HG03571 (cell line): ENCODE measurements around the gene ASB13.

Source experiments
- ATAC-seq: cut with Tn5 transposase; IDR thresholded peaks from one replicate; pipeline ENCODE4 v1.9.1; 2021; ENCODE audit not compliant: unreplicated experiment

Gene ASB13

GRCh38 chr10:5648494-5649457, 17.6 kb downstream of the ASB13 start:
- ATAC-seq, result no peak

GRCh38 chr10:5647507-5648240, 18.7 kb downstream of the ASB13 start:
- no peak for ATAC-seq

- ATAC-seq, result peak; percentile 28
Measured at GRCh38 chr10:5645944-5646617, 20.3 kb downstream of the ASB13 start.

- peak; percentile 67 for ATAC-seq
Measured at GRCh38 chr10:5645375-5645774, 21.0 kb downstream of the ASB13 start.

- no peak for ATAC-seq
Measured at GRCh38 chr10:5644930-5645329, 21.5 kb downstream of the ASB13 start.

- no peak for ATAC-seq
Measured at GRCh38 chr10:5643346-5644067, 22.9 kb downstream of the ASB13 start.

GRCh38 chr10:5641501-5641900, 24.9 kb downstream of the ASB13 start:
- ATAC-seq, result no peak

- no peak for ATAC-seq
Measured at GRCh38 chr10:5640501-5640900, 25.9 kb downstream of the ASB13 start.

- ATAC-seq, result no peak
Measured at GRCh38 chr10:5640036-5640435, 26.4 kb downstream of the ASB13 start.

GRCh38 chr10:5639066-5639465, 27.3 kb downstream of the ASB13 start:
- no peak for ATAC-seq

- ATAC-seq, result no peak
Measured at GRCh38 chr10:5638494-5638893, 27.9 kb downstream of the ASB13 start.

GRCh38 chr10:5634918-5635317, 31.5 kb downstream of the ASB13 start:
- no peak for ATAC-seq

- ATAC-seq, result no peak
Measured at GRCh38 chr10:5633166-5633749, 33.1 kb downstream of the ASB13 start.

GRCh38 chr10:5632446-5632845, 33.9 kb downstream of the ASB13 start:
- no peak for ATAC-seq

- no peak for ATAC-seq
Measured at GRCh38 chr10:5631936-5632335, 34.5 kb downstream of the ASB13 start.

GRCh38 chr10:5630112-5630436, 36.3 kb downstream of the ASB13 start:
- ATAC-seq, result no peak

GRCh38 chr10:5629303-5630111, 36.9 kb downstream of the ASB13 start:
- peak; percentile 90 for ATAC-seq

- no peak for ATAC-seq
Measured at GRCh38 chr10:5628451-5629302, 37.7 kb downstream of the ASB13 start.

- ATAC-seq, result no peak
Measured at GRCh38 chr10:5627486-5628044, 38.8 kb downstream of the ASB13 start.
